GM21723 (cell line): ENCODE measurements around the gene RBM12.

ENCODE experiments used
- ATAC-seq: cut with Tn5 transposase; IDR thresholded peaks from one replicate; pipeline ENCODE4 v1.9.1; 2021; ENCODE audit warnings: mild to moderate bottlenecking, moderate library complexity; ENCODE audit not compliant: unreplicated experiment

Gene RBM12

GRCh38 chr20:35660122-35660937 lies 4.4 kb downstream of the RBM12 start:
- ATAC-seq = no peak

GRCh38 chr20:35657271-35657670 lies 7.4 kb downstream of the RBM12 start:
- ATAC-seq = no peak

GRCh38 chr20:35654415-35654814 lies 10.3 kb downstream of the RBM12 start:
- ATAC-seq = no peak

- no peak for ATAC-seq
Measured at GRCh38 chr20:35653893-35654292, 10.8 kb downstream of the RBM12 start.

GRCh38 chr20:35653430-35653734 lies 11.3 kb downstream of the RBM12 start:
- no peak for ATAC-seq

- ATAC-seq = no peak
Measured at GRCh38 chr20:35652641-35653429, 11.9 kb downstream of the RBM12 start.

- ATAC-seq = no peak
Measured at GRCh38 chr20:35651958-35652357, 12.7 kb downstream of the RBM12 start.

GRCh38 chr20:35650632-35651031 lies 14.1 kb downstream of the RBM12 start:
- ATAC-seq = no peak

GRCh38 chr20:35648836-35649235 lies 15.9 kb downstream of the RBM12 start:
- no peak for ATAC-seq

GRCh38 chr20:35644806-35645205 lies 19.9 kb downstream of the RBM12 start:
- ATAC-seq = no peak

GRCh38 chr20:35643045-35643444 lies 21.7 kb downstream of the RBM12 start:
- ATAC-seq = no peak

GRCh38 chr20:35641743-35642142 lies 23.0 kb downstream of the RBM12 start:
- no peak for ATAC-seq

GRCh38 chr20:35640724-35641123 lies 24.0 kb downstream of the RBM12 start:
- ATAC-seq = no peak

GRCh38 chr20:35638751-35639150 lies 25.9 kb downstream of the RBM12 start:
- ATAC-seq = no peak

GRCh38 chr20:35637276-35637675 lies 27.4 kb downstream of the RBM12 start:
- no peak for ATAC-seq

GRCh38 chr20:35636095-35636494 lies 28.6 kb downstream of the RBM12 start:
- ATAC-seq = no peak

- ATAC-seq = no peak
Measured at GRCh38 chr20:35635652-35636051, 29.0 kb downstream of the RBM12 start.

- ATAC-seq = no peak
Measured at GRCh38 chr20:35632539-35633115, 32.1 kb downstream of the RBM12 start.

- ATAC-seq = no peak
Measured at GRCh38 chr20:35630636-35631035, 34.1 kb downstream of the RBM12 start.

GRCh38 chr20:35629427-35630145 lies 35.1 kb downstream of the RBM12 start:
- no peak for ATAC-seq

GRCh38 chr20:35627121-35627520 lies 37.6 kb downstream of the RBM12 start:
- ATAC-seq = no peak
